ENCODE data around the gene TRPM3.

The TRPM3 gene

GRCh38 chr9:70534471-70534870 lies 587.0 kb downstream of the TRPM3 start:
- TF ChIP-seq, protein P1, sequence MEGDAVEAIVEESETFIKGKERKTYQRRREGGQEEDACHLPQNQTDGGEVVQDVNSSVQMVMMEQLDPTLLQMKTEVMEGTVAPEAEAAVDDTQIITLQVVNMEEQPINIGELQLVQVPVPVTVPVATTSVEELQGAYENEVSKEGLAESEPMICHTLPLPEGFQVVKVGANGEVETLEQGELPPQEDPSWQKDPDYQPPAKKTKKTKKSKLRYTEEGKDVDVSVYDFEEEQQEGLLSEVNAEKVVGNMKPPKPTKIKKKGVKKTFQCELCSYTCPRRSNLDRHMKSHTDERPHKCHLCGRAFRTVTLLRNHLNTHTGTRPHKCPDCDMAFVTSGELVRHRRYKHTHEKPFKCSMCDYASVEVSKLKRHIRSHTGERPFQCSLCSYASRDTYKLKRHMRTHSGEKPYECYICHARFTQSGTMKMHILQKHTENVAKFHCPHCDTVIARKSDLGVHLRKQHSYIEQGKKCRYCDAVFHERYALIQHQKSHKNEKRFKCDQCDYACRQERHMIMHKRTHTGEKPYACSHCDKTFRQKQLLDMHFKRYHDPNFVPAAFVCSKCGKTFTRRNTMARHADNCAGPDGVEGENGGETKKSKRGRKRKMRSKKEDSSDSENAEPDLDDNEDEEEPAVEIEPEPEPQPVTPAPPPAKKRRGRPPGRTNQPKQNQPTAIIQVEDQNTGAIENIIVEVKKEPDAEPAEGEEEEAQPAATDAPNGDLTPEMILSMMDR (IDR thresholded peaks at IDR 0.05; ENCODE audit: low read depth, low read length, missing control alignments): no peak
- DNase-seq (ENCODE audit: extremely low read depth, low read depth): no peak
- no peak overlapping the region for H3K4me3 ChIP-seq (replicated peaks; ENCODE audit: low read depth, low read length)

DNA sequence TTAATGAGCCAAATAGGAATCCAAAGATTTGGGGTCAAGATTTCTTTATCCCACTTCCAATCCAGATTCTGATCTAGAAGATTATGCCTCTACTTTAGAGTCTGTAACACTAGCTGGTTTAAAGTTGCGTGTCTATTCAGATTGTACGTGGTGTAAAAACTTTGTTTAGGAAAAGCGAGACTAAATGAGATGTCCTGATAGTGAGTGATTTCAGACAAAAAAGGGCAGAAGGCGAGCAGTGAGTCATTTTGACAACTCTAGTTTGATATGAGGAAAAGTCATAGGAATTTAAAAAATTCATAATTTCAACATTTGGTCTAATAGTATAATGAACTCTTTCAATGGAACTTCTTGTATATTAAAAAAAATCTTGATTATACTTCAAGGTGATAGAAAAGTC lies 587.4 kb downstream of the TRPM3 start:
- DNase-seq (ENCODE audit: extremely low read depth, low read depth): no peak
- no peak overlapping the region for H3K4me3 ChIP-seq (replicated peaks; ENCODE audit: low read depth, low read length)
- TF ChIP-seq, protein P1 (IDR thresholded peaks at IDR 0.05; ENCODE audit: low read depth, low read length, missing control alignments): no peak

DNA sequence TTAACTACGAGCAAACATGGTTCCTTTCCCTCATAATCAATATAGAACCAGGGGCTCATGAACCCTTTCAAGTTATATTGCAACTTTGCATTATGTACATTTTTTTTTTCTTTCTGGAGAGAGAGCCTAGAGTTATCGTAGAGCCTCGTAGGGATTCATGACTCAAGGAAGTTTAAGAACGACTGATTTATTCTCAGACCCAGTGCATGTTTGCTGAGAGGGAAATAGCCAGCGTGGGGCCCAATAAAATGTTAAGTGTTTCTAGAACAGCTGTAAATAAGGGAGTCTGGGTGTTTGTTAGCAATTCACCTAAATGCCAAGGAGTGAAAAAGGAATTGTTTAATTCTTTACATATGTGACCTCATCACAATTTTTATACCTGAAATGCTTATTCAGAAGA lies 587.9 kb downstream of the TRPM3 start:
- H3K4me3 ChIP-seq (replicated peaks; ENCODE audit: low read depth, low read length): no peak overlapping the region
- TF ChIP-seq, protein P1 (IDR thresholded peaks at IDR 0.05; ENCODE audit: low read depth, low read length, missing control alignments): no peak
- DNase-seq (ENCODE audit: extremely low read depth, low read depth): no peak

DNA sequence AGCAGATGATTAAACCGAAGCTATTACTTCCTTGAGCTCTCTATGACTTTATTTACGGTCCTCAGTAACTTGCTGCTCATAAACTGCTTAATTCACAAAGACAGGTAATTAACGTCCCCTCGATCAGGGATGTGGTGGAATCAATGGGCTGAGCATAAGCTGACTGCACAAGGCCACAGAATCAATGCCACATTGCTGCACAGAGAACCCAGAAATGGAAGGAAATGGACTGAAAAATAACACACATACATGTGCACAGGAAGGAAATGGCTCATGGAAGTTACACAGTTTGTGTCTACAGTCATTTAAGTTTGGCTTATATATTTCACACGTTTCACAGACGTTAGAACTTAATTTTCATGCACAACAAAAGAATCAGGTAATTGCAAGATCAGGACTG lies 588.7 kb downstream of the TRPM3 start:
- TF ChIP-seq, protein P1 (IDR thresholded peaks at IDR 0.05; ENCODE audit: low read depth, low read length, missing control alignments): no peak
- no peak for DNase-seq (ENCODE audit: extremely low read depth, low read depth)
- H3K4me3 ChIP-seq (replicated peaks; ENCODE audit: low read depth, low read length): no peak overlapping the region

DNA sequence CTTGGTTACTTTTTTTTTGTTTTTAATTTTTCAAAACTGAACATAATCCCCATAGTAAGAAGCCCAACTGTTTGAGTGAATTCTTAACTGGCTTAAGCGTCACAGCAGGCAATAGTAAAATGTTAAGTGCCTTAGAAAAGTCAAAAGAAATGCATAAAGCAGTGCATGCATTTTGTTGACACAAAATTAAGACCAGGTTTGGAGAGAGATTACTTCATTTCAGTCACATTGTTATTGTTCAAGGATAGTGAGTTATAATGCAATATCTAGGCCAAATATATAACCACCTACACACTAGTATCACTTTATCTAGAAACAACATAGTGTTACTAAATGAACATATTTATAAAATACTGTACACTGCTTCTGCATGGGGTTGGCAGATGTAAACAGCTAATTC lies 590.1 kb downstream of the TRPM3 start:
- TF ChIP-seq, protein P1 (IDR thresholded peaks at IDR 0.05; ENCODE audit: low read depth, low read length, missing control alignments): no peak
- DNase-seq (ENCODE audit: extremely low read depth, low read depth): no peak

DNA sequence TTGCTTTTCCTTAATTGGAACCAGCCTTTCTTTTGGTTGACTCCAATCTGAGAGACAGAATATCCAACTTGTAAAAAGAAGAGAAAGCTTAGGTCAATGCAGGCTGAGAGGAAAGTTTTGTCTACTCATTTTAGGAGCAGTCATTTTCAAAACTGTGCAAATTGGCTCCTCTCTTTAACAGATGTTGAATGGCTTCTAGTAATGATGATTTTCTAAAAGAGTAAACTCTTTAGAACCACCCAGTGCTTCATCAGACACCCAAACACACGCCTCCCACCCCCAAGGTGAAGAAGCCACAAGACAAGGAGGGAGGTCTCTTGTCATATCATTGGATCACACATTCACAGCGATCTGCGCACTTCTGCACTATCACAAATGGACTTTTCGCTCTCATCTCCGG lies 590.7 kb downstream of the TRPM3 start:
- no peak for DNase-seq (ENCODE audit: extremely low read depth, low read depth)
- TF ChIP-seq, protein P1 (IDR thresholded peaks at IDR 0.05; ENCODE audit: low read depth, low read length, missing control alignments): no peak
- H3K4me3 ChIP-seq (replicated peaks; ENCODE audit: low read depth, low read length): no peak overlapping the region

More for the DNA sequence above, 590.1 kb downstream of the TRPM3 start:
- H3K4me3 ChIP-seq (replicated peaks; ENCODE audit: low read depth, low read length): no peak overlapping the region

DNA sequence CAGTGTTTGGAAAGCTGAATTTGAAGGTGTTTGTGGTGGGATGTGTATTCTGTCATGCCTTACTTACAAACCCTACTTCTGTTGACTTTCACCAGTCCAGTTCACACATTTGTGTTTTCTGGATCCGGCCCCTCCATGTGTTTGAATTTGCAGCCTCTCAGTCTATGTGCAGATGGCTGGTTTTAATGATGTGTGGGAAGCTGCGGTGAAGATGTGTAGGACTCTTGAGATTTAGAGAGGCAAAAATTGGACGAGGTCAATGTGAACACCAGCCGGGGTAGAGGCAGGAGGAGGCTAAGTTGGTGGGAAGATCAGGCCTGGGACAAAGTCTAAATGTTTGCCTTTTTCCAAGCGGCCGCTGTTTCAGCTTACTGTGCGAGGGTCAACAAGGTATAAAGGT lies 591.6 kb downstream of the TRPM3 start:
- TF ChIP-seq, protein P1 (IDR thresholded peaks at IDR 0.05; ENCODE audit: low read depth, low read length, missing control alignments): no peak
- DNase-seq (ENCODE audit: extremely low read depth, low read depth): no peak

More for the DNA sequence above, 591.6 kb downstream of the TRPM3 start:
- no peak overlapping the region for H3K4me3 ChIP-seq (replicated peaks; ENCODE audit: low read depth, low read length)
